CD1c-positive myeloid dendritic cell (primary cell): Measurements from ENCODE around the gene OR51D1.

Experiments used
- DNase-seq: peaks from one replicate; pipeline ENCODE4 v3.0.0-alpha.2; 2016; ENCODE audit errors: extremely low spot score

OR51D1 gene, protein sequence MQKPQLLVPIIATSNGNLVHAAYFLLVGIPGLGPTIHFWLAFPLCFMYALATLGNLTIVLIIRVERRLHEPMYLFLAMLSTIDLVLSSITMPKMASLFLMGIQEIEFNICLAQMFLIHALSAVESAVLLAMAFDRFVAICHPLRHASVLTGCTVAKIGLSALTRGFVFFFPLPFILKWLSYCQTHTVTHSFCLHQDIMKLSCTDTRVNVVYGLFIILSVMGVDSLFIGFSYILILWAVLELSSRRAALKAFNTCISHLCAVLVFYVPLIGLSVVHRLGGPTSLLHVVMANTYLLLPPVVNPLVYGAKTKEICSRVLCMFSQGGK

GRCh38 chr11:4636962-4637661 is at the start of gene OR51D1:
Gene OR51D1 (plus strand): TSS chr11:4637477. CDS start chr11:4639791, 2,314 bp downstream.
- peak; percentile 61 for DNase-seq

DNA sequence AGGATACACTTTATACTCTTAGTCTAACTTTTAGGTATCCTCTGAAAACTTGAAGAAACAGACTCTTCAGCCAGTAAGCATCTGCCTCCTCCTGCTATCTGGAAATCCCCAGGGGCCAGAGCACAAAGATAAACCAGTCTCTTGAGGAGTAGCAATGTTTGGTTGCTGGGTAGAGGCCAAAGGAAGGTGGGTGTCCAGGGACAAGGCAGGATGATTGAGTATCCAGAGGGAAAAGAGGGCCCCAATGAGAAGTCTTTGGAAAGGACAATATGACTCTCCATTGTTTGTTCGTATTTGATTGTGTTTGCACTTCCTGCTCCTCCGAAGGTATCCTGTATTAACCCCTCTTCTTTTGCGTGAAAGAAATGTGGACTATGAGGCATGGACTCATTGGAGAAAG is 48.3 kb upstream of the OR51D1 start:
- DNase-seq: no peak

GRCh38 chr11:4593739-4594138 is 43.5 kb upstream of the OR51D1 start, which contains the start of gene OR52I1:
Gene OR52I1 (plus strand): TSS chr11:4594039. CDS start chr11:4594039, 0 bp downstream.
- no peak for DNase-seq

GRCh38 chr11:4605057-4605456 is 32.2 kb upstream of the OR51D1 start:
- DNase-seq: no peak

GRCh38 chr11:4606231-4607015 is 30.9 kb upstream of the OR51D1 start:
- DNase-seq: no peak

DNA sequence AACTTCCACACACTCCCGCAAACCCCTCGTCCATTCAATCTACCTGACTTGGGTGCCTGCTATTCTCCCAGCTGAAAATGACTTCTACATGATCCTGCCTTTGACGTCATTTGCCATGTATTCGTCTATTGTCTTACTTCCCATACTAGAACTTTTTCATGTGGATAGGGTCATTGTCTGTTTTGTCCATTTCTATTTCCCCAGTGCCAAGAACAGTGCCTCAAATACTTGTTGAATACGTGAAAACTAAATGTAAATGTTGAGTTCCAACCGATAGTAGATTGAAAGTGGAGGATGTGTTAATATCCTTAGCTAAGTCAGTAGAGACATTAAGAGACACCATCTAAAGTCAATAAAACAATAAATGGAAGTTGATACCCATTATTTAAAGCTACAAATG is 30.2 kb upstream of the OR51D1 start:
- no peak for DNase-seq

DNA sequence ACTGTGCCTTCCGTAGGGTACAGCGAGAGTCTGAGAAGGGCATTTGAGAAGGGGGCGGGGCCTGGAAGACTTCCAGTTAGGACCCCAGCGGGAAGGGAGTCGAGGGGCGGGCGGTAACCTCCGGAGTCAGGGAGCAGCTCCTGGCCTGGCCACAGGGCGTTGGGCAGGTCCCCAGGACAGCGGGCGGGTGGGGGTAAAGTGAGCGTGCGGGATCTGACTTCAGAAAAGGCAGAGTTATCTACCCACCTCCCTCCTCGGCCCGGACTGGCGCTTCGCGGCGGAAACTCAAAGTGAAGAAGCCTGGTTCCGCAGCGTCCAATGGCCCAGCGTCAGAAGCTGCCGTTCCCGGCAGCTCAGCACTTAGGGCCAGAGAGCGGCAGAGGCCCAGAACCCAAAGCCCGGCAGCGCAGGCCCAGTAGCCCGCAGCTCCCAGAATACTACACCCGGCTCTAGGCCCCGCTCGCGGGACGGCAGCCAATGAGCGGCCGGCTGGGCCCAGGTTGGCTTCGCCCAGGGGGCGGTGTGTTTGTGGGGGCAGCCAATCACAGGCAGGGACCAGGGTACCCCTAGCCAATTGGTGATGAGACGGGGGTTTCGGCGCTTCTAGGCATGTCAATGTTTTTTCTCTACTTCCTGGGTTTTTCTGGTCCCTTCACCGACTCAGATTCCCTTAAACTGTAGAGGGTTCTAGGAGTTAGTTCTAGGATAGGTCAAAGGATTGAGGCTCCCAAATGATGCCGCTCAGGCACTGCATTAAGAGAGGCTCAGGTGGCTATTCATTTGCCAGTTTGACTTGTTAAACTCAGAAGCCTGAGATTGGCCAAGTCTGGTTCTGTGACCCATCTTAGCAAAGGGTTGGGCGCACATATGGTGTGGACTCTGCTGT is 29.3 kb upstream of the OR51D1 start, which contains the start of gene TRIM68:
TRIM68 (minus strand) TSS at position 451 of the 886 bp plus-strand sequence. CDS start 2,727 bp downstream, outside the sequence.
- peak; percentile 96 for DNase-seq

DNA sequence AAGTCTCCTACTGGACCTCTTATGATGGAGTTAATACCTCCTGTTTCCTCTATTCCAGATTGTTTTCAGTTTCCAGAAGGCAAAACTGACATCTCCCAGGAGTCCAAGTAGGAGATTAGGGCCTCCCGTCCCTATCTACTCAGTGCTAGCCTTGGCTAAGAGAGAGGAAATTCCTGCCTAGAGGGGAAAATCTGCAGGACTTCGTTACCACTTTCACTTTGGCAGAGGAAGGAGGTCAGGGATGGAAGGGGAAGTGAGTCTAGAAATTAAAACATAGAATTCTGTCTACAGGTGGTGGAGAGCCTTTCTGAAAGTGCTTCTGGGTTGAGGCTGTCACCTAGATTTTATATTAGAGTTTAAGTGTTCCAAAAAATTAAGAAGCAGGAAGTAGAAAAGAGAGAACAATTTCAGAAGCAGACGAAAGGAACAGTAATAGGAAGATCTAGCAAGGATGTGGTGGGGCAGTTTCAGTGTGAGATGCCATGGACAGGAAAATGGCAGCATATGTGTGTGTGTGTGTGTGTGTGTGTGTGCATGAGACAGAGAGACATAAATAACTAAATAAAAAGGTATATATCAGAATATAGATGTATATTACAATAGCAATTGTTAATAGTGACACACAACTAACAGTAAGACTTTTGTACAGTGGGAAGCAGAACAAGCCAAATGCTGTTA is 26.9 kb upstream of the OR51D1 start:
- no peak for DNase-seq

- no peak for DNase-seq
Measured at GRCh38 chr11:4611986-4612385, 25.3 kb upstream of the OR51D1 start.

DNA sequence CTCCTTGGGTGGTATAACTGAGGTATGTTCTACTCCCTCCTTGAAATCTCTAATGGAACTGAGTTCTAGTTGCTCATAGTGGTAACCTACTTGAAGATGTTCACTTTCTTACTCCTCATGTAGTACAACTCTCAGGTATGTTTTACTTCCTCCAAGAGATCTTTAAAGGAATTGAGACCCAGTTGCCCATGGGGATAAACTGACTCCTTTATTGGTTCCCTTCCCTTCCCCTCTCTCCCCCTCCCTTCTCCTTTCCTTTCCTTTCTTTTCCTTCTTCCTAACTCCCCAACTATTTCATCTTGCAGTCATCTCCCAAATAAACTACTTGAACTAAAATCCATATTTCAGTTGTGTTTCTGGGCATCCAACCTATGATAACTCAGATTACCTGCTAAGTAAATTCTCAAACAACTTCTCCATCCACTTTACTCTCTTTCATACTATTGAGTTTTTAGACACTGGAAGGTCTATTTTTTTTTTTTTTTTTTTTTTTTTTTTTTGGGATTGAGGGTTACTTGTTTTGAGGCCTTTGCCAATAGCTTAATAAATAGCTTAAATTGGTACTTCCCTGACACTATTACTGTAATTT is 21.3 kb upstream of the OR51D1 start:
- no peak for DNase-seq

- no peak for DNase-seq
Measured at GRCh38 chr11:4619514-4619913, 17.8 kb upstream of the OR51D1 start.

DNA sequence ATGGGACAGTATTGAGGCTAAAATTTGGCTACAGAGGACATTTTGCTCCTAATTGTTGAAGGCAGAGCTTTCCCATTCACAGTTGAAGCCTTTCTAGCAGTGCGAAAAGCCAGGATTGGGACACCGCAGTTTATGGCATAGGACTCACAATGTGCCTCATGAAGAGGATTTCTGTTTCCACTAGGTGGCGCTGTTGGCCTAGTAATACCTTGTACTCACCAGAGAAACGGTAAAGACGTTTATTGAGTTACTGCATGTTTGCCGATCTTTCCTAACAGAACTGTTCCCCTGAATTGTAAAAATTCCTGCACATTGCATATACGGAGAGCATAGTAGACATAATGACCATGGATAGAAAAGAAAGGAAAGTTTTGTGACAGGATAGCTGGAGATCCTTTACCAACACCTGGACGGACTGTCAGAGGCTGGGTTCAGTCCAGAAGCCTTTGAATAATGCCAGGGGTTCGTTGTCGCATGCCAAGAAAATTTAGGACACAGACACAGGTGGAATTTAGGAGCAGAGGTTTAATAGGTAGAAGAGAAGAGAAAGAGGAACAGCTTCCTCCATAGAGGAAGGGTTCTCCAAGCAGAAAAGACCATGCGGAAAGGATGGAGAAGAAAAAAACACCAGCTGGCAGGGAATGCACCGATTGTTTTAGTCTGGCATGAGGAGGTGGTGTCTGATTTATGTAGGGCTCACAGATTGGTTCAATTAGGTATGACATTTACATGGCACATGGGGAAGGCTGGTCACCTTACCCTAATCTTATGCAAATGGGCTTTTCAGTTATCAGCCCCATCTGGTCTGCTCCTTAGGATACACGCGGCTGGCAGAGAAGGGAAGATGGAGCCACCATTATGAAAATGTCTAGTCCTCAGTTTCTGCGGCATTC is 10.8 kb upstream of the OR51D1 start:
- DNase-seq: peak; percentile 62

DNA sequence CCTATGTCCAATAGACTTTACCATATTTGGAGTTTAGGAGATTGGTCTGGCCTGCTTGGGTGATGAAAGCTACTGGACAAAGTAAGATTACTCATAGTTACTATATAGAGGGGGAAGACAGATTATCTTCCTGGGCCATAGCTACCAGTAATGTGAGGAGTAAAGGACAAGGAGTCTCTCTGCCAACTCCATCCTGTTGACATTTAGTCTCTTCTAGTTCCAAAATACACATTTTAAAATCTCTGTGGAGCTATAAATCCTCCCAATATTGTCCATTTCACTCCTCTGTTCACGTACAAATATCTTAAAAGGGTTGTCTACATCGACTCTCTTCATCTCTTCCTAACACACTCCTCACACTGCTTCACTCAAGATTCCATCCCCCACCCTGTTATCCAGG is 1.1 kb upstream of the OR51D1 start:
- no peak for DNase-seq

GRCh38 chr11:4637662-4638047 is 378 bp downstream of the OR51D1 start:
- no peak for DNase-seq

DNA sequence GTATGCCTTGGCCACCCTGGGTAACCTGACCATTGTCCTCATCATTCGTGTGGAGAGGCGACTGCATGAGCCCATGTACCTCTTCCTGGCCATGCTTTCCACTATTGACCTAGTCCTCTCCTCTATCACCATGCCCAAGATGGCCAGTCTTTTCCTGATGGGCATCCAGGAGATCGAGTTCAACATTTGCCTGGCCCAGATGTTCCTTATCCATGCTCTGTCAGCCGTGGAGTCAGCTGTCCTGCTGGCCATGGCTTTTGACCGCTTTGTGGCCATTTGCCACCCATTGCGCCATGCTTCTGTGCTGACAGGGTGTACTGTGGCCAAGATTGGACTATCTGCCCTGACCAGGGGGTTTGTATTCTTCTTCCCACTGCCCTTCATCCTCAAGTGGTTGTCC is 2.7 kb downstream of the OR51D1 start:
- no peak for DNase-seq

DNA sequence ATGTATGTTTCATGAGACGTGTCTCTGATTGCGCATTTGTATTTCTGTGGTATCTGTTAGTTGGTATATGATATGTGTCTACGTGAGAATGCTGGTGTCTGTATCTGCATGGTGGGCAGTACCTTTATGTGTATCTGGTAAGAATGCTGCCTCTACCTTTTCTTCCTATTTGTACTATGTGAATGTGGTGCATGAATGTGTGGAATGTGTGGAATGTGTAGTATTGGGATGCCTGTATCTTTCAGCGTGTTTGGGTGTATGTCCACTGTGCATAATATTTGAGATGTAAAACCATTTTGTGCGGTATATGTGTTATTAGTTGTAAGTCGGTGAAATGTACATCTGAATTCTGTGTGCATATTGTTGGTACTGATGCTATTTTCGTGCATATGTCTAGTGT is 4.2 kb downstream of the OR51D1 start:
- no peak for DNase-seq

DNA sequence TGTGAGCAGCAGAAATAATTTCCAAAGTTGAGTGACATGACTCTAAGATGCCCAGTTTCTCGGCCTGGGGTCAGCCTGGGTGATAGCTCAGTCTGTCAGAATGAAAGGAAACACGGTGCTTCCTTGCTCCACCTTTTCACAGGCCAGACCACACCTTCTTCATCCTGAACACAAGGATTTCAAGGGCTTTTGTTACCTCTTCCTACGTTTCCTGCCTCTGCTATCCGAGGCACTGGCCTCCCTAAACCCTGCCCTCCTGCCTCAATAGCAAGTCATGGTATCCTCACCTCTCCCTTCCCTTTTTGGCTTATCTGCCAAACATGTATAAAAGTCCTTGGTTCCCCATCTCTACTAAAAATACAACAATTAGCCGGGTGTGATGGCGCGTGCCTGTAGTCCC is 4.8 kb downstream of the OR51D1 start:
- no peak for DNase-seq

DNA sequence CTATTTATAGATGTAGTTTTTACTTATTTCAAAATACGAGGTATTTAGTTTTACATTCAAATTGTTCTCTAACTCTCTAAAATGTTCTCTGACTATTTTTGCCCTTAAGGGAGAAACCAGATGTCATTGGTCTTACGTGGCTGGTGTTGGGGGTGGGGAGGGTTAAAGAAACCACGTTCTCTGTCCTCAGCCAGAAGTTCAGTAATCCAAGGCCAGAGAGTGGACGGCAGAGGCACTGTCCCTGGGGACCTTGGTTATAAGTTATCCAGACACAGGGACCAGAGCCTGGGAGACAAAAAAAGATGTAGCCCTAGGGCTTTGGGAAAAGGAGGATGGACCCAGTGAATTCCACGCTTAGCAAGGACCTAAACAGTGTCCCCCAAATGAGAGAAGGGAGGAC is 5.8 kb downstream of the OR51D1 start:
- no peak for DNase-seq

GRCh38 chr11:4643682-4644081 is 6.4 kb downstream of the OR51D1 start, which contains the start of gene OR51E1:
Gene OR51E1 (plus strand): TSS chr11:4643982. CDS start chr11:4652527, 8,545 bp downstream.
- no peak for DNase-seq
